K562 (cell line): ENCODE measurements around the gene NOP10. TPM values are rescaled to one million over a fixed set of nuclear protein-coding genes. Genes with fewer than 3 reads are reported as not detected.
A peak's percentile ranks its signal among the peaks of the same experiment; 100 is the strongest.

Experiments
- ATF1 ChIP-seq, 2 experiments: fragments of 450-650 bp in 1 of 2; IDR thresholded peaks; 2 replicates each; pipeline ENCODE4 v1.6.1; 2016; ENCODE audit warnings: missing compliant biosample characterization in 1 of 2, missing genetic modification characterization in 1 of 2
- DIDO1 ChIP-seq: fragments of 450-650 bp; IDR thresholded peaks from 2 replicates; pipeline ENCODE4 v1.6.1; 2016; ENCODE audit warnings: low read depth, missing biosample characterization, missing genetic modification characterization
- DMBX1 ChIP-seq: fragments of 250-450 bp; sonication (Bioruptor Pico); IDR thresholded peaks from 2 replicates; pipeline ENCODE4 v1.8.0; 2022; ENCODE audit warnings: inconsistent platforms, mild to moderate bottlenecking, moderate library complexity, borderline replicate concordance
- E2F3 ChIP-seq: fragments of 250-450 bp; sonication (Bioruptor Pico); IDR thresholded peaks from 2 replicates; pipeline ENCODE4 v1.4.0; 2020; ENCODE audit warnings: mild to moderate bottlenecking
- GTF2A2 ChIP-seq: IDR thresholded peaks from 2 replicates; pipeline ENCODE4 v1.6.1; 2016; ENCODE audit warnings: mild to moderate bottlenecking, missing genetic modification characterization, missing compliant biosample characterization
- HNRNPL ChIP-seq: fragments of 200-400 bp; formaldehyde crosslinking; IDR thresholded peaks from 2 replicates; pipeline ENCODE4 v1.6.1; 2017; ENCODE audit warnings: low read depth, mild to moderate bottlenecking, low read length
- ID3 ChIP-seq, 2 experiments: fragments of 250-450 bp in 1 of 2; fragments of 450-650 bp in 1 of 2; sonication (Bioruptor Pico) in 1 of 2; IDR thresholded peaks; 2 replicates each; pipeline versions ENCODE4 v1.6.1 to v1.8.0; 2016 to 2021; ENCODE audit warnings: mild to moderate bottlenecking in 2 of 2, moderate library complexity in 2 of 2, missing compliant biosample characterization in 1 of 2, missing genetic modification characterization in 1 of 2
- KDM2B ChIP-seq: fragments of 250-450 bp; sonication (Bioruptor Pico); IDR thresholded peaks from 2 replicates; pipeline ENCODE4 v1.8.0; 2021; ENCODE audit warnings: mild to moderate bottlenecking, moderate library complexity
- LCOR ChIP-seq: sonication (generic); formaldehyde crosslinking; IDR thresholded peaks from 2 replicates; pipeline ENCODE4 v1.8.0; 2022; ENCODE audit warnings: mild to moderate bottlenecking, missing genetic modification reagents
- NCOA6 ChIP-seq: fragments of 450-650 bp; IDR thresholded peaks from 2 replicates; pipeline ENCODE4 v1.6.1; 2017; ENCODE audit warnings: mild to moderate bottlenecking
- NR2C1 ChIP-seq, 2 experiments: fragments of 450-650 bp; IDR thresholded peaks; 2 replicates each; pipeline ENCODE4 v1.6.1; 2017; ENCODE audit warnings: mild to moderate bottlenecking in 2 of 2, antibody characterized with exemption in 1 of 2, inconsistent platforms in 1 of 2, missing compliant biosample characterization in 1 of 2, missing genetic modification characterization in 1 of 2
- SUPT5H ChIP-seq: fragments of 450-650 bp; IDR thresholded peaks from 2 replicates; pipeline ENCODE4 v1.6.1; 2016
- TOE1 ChIP-seq, 2 experiments: fragments of 450-650 bp in 1 of 2; sonication (generic) in 1 of 2; formaldehyde crosslinking in 1 of 2; IDR thresholded peaks; 2 replicates each; pipeline versions ENCODE4 v1.7.1 to v1.8.0; 2016 to 2022; ENCODE audit warnings: borderline replicate concordance in 2 of 2, mild to moderate bottlenecking in 2 of 2, antibody characterized with exemption in 1 of 2, inconsistent platforms in 1 of 2, low read depth in 1 of 2, missing genetic modification reagents in 1 of 2, moderate library complexity in 1 of 2
- ZFP1 ChIP-seq: fragments of 450-650 bp; formaldehyde crosslinking; IDR thresholded peaks from 2 replicates; pipeline ENCODE4 v1.4.0; 2020; ENCODE audit warnings: mild to moderate bottlenecking, mixed read lengths
- ZNF143 ChIP-seq: sonication (generic); formaldehyde crosslinking; IDR thresholded peaks from 2 replicates; pipeline ENCODE4 v1.9.0; 2022; ENCODE audit warnings: mild to moderate bottlenecking, missing genetic modification reagents
- ZNF146 ChIP-seq: IDR thresholded peaks from one replicate; pipeline ENCODE4 v1.6.1; 2018; ENCODE audit warnings: missing compliant biosample characterization; ENCODE audit not compliant: unreplicated experiment
- ZNF395 ChIP-seq: fragments of 200-800 bp; sonication (Bioruptor generic); IDR thresholded peaks from 2 replicates; pipeline ENCODE4 v1.6.1; 2017; ENCODE audit warnings: missing genetic modification characterization, missing compliant biosample characterization
- polyA plus RNA-seq, 8 experiments: library from polyadenylated mRNA; depleted of rRNA in 4 of 8; stranded (reverse) in 5 of 8; unstranded in 3 of 8; fragments of >200 nt; fragmentation: Nextera tagmentation in 2 of 8; fragmentation: Illumina TruSeq in 1 of 8; extraction: Ambion mirVana in 2 of 8; extraction: Trizol in 1 of 8; gene quantifications; 2 replicates each; pipeline versions ENCODE4 v1.2.1 to v1.2.3, GENCODE V29; 2011 to 2014; ENCODE audit warnings: inconsistent platforms in 1 of 8, missing spikeins in 1 of 8
- total RNA-seq, 7 experiments: library from RNA; depleted of rRNA in 6 of 7; stranded (reverse); fragments of >200 nt in 6 of 7; fragmentation: Illumina TruSeq in 2 of 7; extraction: Trizol in 2 of 7; gene quantifications; 2 replicates each; pipeline versions ENCODE4 v1.2.1 to v1.2.3, GENCODE V29; 2011 to 2021; ENCODE audit warnings: low replicate concordance in 1 of 7
- TF ChIP-seq, protein P1 (sequence below): IDR thresholded peaks from 2 replicates; pipeline ENCODE4 v1.6.1; 2011; ENCODE audit warnings: borderline replicate concordance, low read depth, mild to moderate bottlenecking, moderate library complexity, low read length; ENCODE audit not compliant: insufficient read depth, poor library complexity, severe bottlenecking
- TF ChIP-seq, protein P2 (sequence below): fragments of 250-450 bp; sonication (Bioruptor Pico); IDR thresholded peaks from 2 replicates; pipeline ENCODE4 v1.5.0; 2020; ENCODE audit warnings: mild to moderate bottlenecking
- TF ChIP-seq, protein P3 (sequence below): fragments of 450-650 bp; conservative IDR thresholded peaks from 2 replicates; pipeline ENCODE4 v1.6.1; 2016; ENCODE audit warnings: missing genetic modification characterization, low read depth, mild to moderate bottlenecking, control low read depth, missing compliant biosample characterization

The NOP10 gene
- total and polyA plus RNA-seq, 9 of the 15 experiments (the other 6 are each of a cell fraction or from before 2014, with no cell fraction given): 250 to 1,663 (median 449) TPM

DNA sequence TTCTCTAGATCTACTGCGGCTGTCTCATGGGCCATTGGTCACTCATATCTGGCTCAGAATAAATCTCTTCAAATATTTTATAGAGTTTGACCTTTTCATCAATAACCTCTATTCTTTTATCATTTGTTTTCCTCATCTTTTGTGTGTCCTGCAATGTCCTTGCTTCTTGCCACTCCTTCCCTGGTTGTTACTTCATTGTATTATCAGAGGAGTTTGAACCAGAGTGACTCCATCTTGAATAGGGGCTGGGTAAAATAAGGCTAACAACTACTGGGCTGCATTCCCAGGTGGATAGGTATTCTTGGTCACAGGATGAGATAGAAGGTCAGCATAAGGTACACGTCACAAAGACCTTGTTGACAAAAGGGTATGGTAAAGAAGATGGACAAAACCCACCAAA, 33.9 kb upstream of the NOP10 start (continued):
- no peak for TF ChIP-seq KDM2B
- no peak for TF ChIP-seq ID3 (CRISPR knock-in tag; IDR thresholded peaks at IDR 0.05)
- TF ChIP-seq ID3 (tag; IDR thresholded peaks at IDR 0.05): peak; percentile 70; the same call in 1 of the 2 replicates
- 0 out of 2 replicates have a peak, but pooled peaks have one; percentile 27 for TF ChIP-seq ZNF395 (CRISPR knock-in tag)
- no peak for TF ChIP-seq E2F3 (CRISPR knock-in tag)
- TF ChIP-seq NCOA6: no peak
- TF ChIP-seq ZNF146 (CRISPR knock-in tag): no peak
- TF ChIP-seq LCOR: no peak
- TF ChIP-seq DIDO1: 0 out of 2 replicates have a peak, but pooled peaks have one; percentile 29
- TF ChIP-seq DMBX1 (CRISPR knock-in tag): 0 out of 2 replicates have a peak, but pooled peaks have one; percentile 18
- TF ChIP-seq, protein P1, sequence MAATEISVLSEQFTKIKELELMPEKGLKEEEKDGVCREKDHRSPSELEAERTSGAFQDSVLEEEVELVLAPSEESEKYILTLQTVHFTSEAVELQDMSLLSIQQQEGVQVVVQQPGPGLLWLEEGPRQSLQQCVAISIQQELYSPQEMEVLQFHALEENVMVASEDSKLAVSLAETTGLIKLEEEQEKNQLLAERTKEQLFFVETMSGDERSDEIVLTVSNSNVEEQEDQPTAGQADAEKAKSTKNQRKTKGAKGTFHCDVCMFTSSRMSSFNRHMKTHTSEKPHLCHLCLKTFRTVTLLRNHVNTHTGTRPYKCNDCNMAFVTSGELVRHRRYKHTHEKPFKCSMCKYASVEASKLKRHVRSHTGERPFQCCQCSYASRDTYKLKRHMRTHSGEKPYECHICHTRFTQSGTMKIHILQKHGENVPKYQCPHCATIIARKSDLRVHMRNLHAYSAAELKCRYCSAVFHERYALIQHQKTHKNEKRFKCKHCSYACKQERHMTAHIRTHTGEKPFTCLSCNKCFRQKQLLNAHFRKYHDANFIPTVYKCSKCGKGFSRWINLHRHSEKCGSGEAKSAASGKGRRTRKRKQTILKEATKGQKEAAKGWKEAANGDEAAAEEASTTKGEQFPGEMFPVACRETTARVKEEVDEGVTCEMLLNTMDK: no peak
- TF ChIP-seq NR2C1 (IDR thresholded peaks at IDR 0.05): no peak
- TF ChIP-seq NR2C1 (tag; IDR thresholded peaks at IDR 0.05): peak; percentile 52; the same call in 1 of the 2 replicates
- TF ChIP-seq SUPT5H: no peak
- TF ChIP-seq ATF1 (CRISPR knock-in tag; IDR thresholded peaks at IDR 0.05): no peak
- no peak for TF ChIP-seq ATF1 (tag; IDR thresholded peaks at IDR 0.05)
- TF ChIP-seq, protein P2, sequence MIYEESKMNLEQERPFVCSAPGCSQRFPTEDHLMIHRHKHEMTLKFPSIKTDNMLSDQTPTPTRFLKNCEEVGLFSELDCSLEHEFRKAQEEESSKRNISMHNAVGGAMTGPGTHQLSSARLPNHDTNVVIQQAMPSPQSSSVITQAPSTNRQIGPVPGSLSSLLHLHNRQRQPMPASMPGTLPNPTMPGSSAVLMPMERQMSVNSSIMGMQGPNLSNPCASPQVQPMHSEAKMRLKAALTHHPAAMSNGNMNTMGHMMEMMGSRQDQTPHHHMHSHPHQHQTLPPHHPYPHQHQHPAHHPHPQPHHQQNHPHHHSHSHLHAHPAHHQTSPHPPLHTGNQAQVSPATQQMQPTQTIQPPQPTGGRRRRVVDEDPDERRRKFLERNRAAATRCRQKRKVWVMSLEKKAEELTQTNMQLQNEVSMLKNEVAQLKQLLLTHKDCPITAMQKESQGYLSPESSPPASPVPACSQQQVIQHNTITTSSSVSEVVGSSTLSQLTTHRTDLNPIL (CRISPR knock-in tag): no peak
- TF ChIP-seq TOE1 (IDR thresholded peaks at IDR 0.05; ENCODE audit: borderline replicate concordance): no peak
- no peak for TF ChIP-seq TOE1 (CRISPR knock-in tag; IDR thresholded peaks at IDR 0.05; ENCODE audit: borderline replicate concordance, low read depth)
- no peak for TF ChIP-seq ZFP1 (CRISPR knock-in tag)
- TF ChIP-seq, protein P3, sequence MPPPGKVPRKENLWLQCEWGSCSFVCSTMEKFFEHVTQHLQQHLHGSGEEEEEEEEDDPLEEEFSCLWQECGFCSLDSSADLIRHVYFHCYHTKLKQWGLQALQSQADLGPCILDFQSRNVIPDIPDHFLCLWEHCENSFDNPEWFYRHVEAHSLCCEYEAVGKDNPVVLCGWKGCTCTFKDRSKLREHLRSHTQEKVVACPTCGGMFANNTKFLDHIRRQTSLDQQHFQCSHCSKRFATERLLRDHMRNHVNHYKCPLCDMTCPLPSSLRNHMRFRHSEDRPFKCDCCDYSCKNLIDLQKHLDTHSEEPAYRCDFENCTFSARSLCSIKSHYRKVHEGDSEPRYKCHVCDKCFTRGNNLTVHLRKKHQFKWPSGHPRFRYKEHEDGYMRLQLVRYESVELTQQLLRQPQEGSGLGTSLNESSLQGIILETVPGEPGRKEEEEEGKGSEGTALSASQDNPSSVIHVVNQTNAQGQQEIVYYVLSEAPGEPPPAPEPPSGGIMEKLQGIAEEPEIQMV (tag): no peak
- no peak for TF ChIP-seq HNRNPL
- 0 out of 2 replicates have a peak, but pooled peaks have one; percentile 32 for TF ChIP-seq GTF2A2 (tag)
- TF ChIP-seq ZNF143: no peak
